Measurements from ENCODE around the gene RAB24.

DNA sequence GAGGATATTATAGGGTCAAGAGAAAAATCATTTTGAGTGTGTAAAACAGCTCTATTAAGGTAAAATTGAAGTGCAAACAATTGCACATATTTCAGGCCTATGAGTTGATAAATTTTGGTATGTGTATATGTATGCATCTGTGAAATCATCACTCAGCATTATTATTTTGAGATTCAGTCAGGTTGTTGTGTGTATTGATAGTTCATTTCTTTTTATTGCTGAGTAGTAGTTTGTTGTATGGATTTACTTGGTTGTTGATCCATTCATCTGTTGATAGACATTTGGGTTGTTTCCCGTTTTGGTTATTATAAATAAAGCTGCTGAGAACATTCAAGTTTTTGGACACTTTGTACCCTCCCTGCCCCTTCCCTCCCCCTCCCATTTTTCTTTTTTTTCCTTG is 50.3 kb downstream of the RAB24 start:
- no peak for TF ChIP-seq CTCF (conservative IDR thresholded peaks at IDR 0.05 in 1 of 2, IDR thresholded peaks at IDR 0.05 in 1 of 2; ENCODE audit: extremely low read depth in 1 of 2, insufficient read depth in 1 of 2, low read depth in 1 of 2, low read length in 2 of 2)
- no peak for TF ChIP-seq EZH2 (IDR thresholded peaks at IDR 0.05; ENCODE audit: borderline replicate concordance, low read length)

All from mammary epithelial cell (primary cell).